Measurements from ENCODE around the gene INTS6L. TPM values are rescaled to one million over a fixed set of nuclear protein-coding genes. Genes with fewer than 3 reads are reported as not detected.
A peak's percentile ranks its signal among the peaks of the same experiment; 100 is the strongest.
"Not testable (repeated sequence)": the region's sequence is repeated elsewhere in the genome, so short reads cannot be mapped to it uniquely, and the experiment has no call there.

INTS6L gene
- polyA plus RNA-seq, 4 donors: 21.2 to 35.4 (median 24.7) TPM

DNA sequence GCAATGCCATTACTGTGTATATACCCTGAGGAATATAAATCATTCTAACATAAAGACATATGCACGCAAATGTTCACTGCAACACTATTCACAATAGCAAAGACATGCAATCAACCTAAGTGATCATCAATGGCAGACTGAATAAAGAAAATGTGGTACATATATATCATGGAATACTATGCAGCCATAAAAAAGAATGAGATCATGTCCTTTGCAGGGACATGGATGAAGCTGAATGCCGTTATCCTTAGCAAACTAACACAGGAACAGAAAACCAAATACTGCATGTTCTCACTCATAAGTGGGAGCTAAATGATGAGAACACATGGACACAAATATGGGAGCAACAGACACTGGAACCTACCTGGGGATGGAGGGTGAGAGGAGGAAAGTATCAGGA lies 73.6 kb downstream of the INTS6L start:
- not testable (repeated sequence) for DNase-seq (ENCODE audit: low read depth in 4 of 4, low spot score in 3 of 4)

DNA sequence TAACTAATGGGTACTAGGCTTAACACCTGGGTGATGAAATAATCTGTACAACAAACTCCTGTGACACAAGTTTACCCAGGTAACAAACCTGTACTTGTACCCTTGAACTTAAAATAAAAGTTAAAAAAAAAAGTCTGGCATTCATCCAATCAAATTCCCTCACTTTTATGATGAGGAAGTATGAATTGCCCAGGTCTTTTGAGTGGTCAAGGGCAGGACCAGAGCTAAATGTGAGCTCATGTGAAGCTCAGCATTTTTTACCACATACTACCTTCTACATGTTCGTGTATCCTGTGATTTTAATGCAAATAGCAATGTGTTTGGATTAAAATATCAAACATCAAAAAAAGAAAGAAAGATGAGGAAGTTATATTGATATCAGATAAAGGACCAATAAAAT lies 74.0 kb downstream of the INTS6L start:
- DNase-seq (ENCODE audit: low read depth in 4 of 4, low spot score in 3 of 4): not testable (repeated sequence)

DNA sequence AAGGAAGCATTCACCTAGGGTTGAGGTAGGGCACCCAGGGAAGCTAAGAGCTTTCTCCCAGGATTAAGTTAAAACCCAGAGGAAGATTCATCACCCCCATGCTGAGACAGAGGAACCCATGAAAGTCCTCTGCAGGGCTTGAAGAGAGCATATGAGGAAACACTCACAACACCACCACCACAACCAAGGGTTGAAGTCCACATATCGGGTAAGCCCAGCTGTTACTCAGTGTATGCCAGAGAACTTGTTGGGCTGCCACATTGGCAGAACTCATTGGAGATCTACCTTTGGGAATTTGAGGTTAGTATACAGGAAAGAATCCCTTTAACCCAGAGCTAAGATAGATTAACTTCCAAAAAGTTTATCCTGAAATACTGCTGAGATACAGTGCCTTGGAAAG lies 75.1 kb downstream of the INTS6L start:
- DNase-seq (ENCODE audit: low read depth in 4 of 4, low spot score in 3 of 4): no peak

DNA sequence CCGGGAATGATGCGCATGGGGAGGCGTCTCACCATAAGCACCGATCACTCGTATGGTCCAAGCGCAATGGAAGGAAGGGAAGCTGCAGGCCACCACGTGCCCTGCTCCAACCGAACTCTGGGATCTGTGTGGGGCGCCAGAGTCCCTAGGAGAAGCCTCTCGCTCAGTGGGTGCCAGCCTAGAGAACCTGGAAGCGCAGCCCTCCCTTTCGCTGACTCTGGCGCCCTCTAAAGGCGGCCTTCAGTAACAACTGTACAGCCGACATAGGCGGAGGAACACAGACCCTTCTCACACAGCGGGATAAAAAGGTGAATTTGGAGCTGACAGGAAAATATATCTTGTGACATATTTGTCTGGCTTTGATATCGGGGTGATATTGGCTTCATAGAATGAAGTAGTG lies 76.0 kb downstream of the INTS6L start:
- DNase-seq (ENCODE audit: low read depth in 4 of 4, low spot score in 3 of 4): peak in 1 of 4 donors; percentile 4

DNA sequence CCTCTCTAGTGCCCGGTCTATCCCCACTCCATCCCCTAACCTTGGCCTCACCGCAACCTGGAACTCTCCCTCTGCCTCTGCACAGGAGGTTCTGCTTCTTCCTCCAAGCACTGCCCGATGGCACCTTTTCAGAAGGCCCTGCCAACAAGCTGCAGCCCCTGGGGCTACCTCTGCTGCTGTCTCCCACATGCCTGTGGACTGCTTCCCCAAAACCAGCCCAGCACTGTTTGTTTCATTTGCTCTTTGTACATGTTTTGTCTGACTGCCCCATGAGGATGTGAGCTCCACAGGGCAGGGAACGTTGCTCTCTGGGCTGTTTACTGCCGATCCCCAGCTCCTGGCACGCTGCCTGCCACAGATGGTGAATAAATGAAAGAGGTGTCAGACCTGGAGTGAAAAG lies 85.4 kb downstream of the INTS6L start:
- DNase-seq (ENCODE audit: low read depth in 4 of 4, low spot score in 3 of 4): no peak

DNA sequence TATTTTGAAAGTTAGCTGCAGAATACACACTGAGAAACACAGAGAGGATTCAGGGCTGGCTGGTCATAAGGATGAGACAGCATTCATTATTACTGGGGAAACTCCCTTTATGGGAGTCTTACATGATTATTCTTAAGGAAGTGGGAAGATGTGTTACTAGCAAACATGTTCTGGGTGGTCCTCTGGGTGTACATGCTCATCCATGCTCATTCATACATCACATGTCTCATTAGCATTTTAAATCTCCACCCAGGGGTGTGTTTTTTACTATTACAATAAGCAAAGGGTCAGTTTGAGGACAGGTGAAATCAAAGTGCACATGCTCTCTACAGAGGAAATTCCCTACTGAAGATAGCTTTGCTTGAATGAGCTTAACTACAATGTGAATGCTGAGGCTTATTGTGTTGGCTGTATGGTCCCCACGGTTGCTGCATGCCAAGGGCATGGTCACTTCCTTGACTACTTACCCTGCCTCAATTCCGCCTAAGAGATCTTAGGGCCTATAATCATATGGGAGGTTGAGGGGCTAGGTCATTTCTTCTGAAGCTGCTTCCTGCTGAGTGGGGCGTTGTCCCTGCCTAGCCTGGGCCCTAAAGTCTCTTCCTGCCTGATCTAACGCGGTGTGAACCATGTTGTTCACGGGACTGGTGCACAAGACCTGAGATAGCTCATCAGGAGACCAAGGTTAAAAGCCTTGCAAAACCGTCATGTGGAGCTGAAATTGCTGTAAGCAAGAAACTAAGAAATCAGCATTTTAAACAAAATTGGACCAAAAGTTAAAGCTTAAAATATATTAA lies 104.1 kb downstream of the INTS6L start:
- not testable (repeated sequence) for DNase-seq (ENCODE audit: low read depth in 4 of 4, low spot score in 3 of 4)

DNA sequence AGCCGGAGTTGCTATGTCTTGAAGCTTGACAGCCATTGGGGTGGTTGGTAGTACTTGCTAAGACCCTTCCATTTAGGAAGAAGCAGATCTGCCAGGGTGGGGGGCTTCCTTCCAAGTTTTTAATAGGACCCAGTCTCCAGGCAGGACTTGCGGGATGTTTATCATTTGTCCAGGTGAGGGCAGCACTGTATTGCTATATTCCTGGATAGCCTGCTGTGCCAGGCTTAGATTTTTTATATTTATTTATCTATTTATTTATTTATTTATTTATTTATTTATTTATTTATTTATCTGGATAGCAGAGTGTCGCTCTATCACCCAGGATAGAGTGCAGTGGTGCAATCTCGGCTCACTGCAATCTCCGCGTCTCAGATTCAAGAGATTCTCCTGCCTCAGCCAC lies 105.5 kb downstream of the INTS6L start:
- no peak for DNase-seq (ENCODE audit: low read depth in 4 of 4, low spot score in 3 of 4)

DNA sequence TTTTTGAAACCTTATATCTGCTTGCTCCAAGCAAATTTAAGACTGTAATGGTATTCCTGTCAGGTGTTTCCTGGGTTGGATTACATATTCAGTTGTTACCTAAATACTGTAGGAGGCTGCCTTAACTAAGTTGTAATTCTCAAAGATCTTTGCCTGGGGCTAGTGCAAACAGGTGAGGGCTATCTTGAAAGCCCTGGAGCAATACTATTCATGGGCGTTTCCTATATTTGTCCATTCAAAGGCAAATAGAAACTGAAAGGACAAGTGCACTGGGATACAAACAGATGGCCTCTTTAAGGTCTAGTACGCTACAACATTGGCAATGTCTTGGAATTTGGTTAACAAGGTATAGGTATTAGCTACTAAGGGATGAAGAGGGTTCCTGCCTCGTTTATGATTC lies 108.9 kb downstream of the INTS6L start:
- DNase-seq (ENCODE audit: low read depth in 4 of 4, low spot score in 3 of 4): no peak

Other genes starting within 250 kb of the INTS6L start
- gene ETDC, start 211.2 kb upstream of the INTS6L start, polyA plus RNA-seq (ENCODE audit: insufficient read length in 4 of 4): not detected
- gene ZNF75D, start 176.6 kb upstream of the INTS6L start, polyA plus RNA-seq (ENCODE audit: insufficient read length in 4 of 4): 10 to 100 TPM; 16.6 to 21.7 (median 20.6) TPM
- gene ZNF449, start 175.9 kb upstream of the INTS6L start, polyA plus RNA-seq (ENCODE audit: insufficient read length in 4 of 4): 10 to 100 TPM; 12.2 to 18.0 (median 15.4) TPM
- gene SMIM10L2A, start 98.7 kb upstream of the INTS6L start, polyA plus RNA-seq (ENCODE audit: insufficient read length in 4 of 4): 10 to 100 TPM in 1 of 4 donors, 1 to 10 TPM in 3; 3.3 to 10.3 (median 9.5) TPM
- not detected for gene CT45A1, start 193.0 kb downstream of the INTS6L start, polyA plus RNA-seq (ENCODE audit: insufficient read length in 4 of 4)
- gene CT45A3, start 247.5 kb downstream of the INTS6L start, polyA plus RNA-seq (ENCODE audit: insufficient read length in 4 of 4): not detected